NCI-H2171 (cell line): ENCODE measurements around the gene RSF1.

ENCODE experiments used
- DNase-seq: peaks from one replicate; lab custom pipeline; 2025; lab: John Stamatoyannopoulos, UW

The RSF1 gene

GRCh38 chr11:77750394-77751156, 69.9 kb downstream of the RSF1 start:
- DNase-seq = no peak

- DNase-seq = no peak
Observed at GRCh38 chr11:77749232-77749631, 71.3 kb downstream of the RSF1 start.

- DNase-seq = no peak
Observed at GRCh38 chr11:77748266-77748665, 72.3 kb downstream of the RSF1 start.

- no peak for DNase-seq
Observed at GRCh38 chr11:77747381-77747969, 73.0 kb downstream of the RSF1 start.

- no peak for DNase-seq
Observed at GRCh38 chr11:77736473-77736872, 84.0 kb downstream of the RSF1 start.

GRCh38 chr11:77734890-77735289, 85.6 kb downstream of the RSF1 start:
- DNase-seq = no peak

GRCh38 chr11:77732143-77732542, 88.4 kb downstream of the RSF1 start:
- DNase-seq = no peak

GRCh38 chr11:77730789-77731188, 89.7 kb downstream of the RSF1 start:
- DNase-seq = no peak

GRCh38 chr11:77729063-77729462, 91.5 kb downstream of the RSF1 start:
- no peak for DNase-seq

GRCh38 chr11:77728203-77728786, 92.2 kb downstream of the RSF1 start:
- DNase-seq = no peak

- DNase-seq = no peak
Observed at GRCh38 chr11:77726524-77726923, 94.0 kb downstream of the RSF1 start.

GRCh38 chr11:77725433-77725832, 95.1 kb downstream of the RSF1 start:
- DNase-seq = no peak

GRCh38 chr11:77724636-77725035, 95.9 kb downstream of the RSF1 start:
- DNase-seq = peak; percentile 96

GRCh38 chr11:77723024-77723423, 97.5 kb downstream of the RSF1 start:
- no peak for DNase-seq

- DNase-seq = no peak
Observed at GRCh38 chr11:77710358-77710757, 110.2 kb downstream of the RSF1 start.

- no peak for DNase-seq
Observed at GRCh38 chr11:77705876-77706579, 114.5 kb downstream of the RSF1 start.

GRCh38 chr11:77705195-77705875, 115.2 kb downstream of the RSF1 start:
- no peak for DNase-seq

GRCh38 chr11:77704029-77704428, 116.5 kb downstream of the RSF1 start:
- no peak for DNase-seq

- no peak for DNase-seq
Observed at GRCh38 chr11:77699425-77699824, 121.1 kb downstream of the RSF1 start.

- DNase-seq = no peak
Observed at GRCh38 chr11:77698896-77699295, 121.6 kb downstream of the RSF1 start.

GRCh38 chr11:77697865-77698264, 122.7 kb downstream of the RSF1 start:
- no peak for DNase-seq

- DNase-seq = no peak
Observed at GRCh38 chr11:77695417-77695816, 125.1 kb downstream of the RSF1 start.
